Measurements from ENCODE around the gene NIPA2. TPM values are rescaled to one million over a fixed set of nuclear protein-coding genes. Genes with fewer than 3 reads are reported as not detected.

Gene NIPA2
- total RNA-seq, 1 donor = 69.1 TPM

GRCh38 chr15:22880981-22881738, 42.7 kb downstream of the NIPA2 start:
- no peak overlapping the region for H3K4me3 ChIP-seq (ENCODE audit: low read depth, low read length)
- DNase-seq (ENCODE audit: low read depth) = no peak
- TF ChIP-seq CTCF (IDR thresholded peaks at IDR 0.05; ENCODE audit: insufficient read depth, low read depth, low read length) = no peak

- DNase-seq (ENCODE audit: low read depth) = no peak
- no peak for TF ChIP-seq CTCF (IDR thresholded peaks at IDR 0.05; ENCODE audit: insufficient read depth, low read depth, low read length)
- no peak overlapping the region for H3K4me3 ChIP-seq (ENCODE audit: low read depth, low read length)
Measured at GRCh38 chr15:22881739-22882440, 43.4 kb downstream of the NIPA2 start.

- H3K4me3 ChIP-seq (ENCODE audit: low read depth, low read length) = no peak overlapping the region
- DNase-seq (ENCODE audit: low read depth) = no peak
- TF ChIP-seq CTCF (IDR thresholded peaks at IDR 0.05; ENCODE audit: insufficient read depth, low read depth, low read length) = no peak
Measured at GRCh38 chr15:22883196-22883595, 44.7 kb downstream of the NIPA2 start.

- H3K4me3 ChIP-seq (ENCODE audit: low read depth, low read length) = no peak overlapping the region
- DNase-seq (ENCODE audit: low read depth) = no peak
- TF ChIP-seq CTCF (IDR thresholded peaks at IDR 0.05; ENCODE audit: insufficient read depth, low read depth, low read length) = peak; percentile 33
Measured at GRCh38 chr15:22884344-22884743, 45.9 kb downstream of the NIPA2 start.

GRCh38 chr15:22885120-22885519, 46.7 kb downstream of the NIPA2 start:
- no peak overlapping the region for H3K4me3 ChIP-seq (ENCODE audit: low read depth, low read length)
- DNase-seq (ENCODE audit: low read depth) = no peak
- TF ChIP-seq CTCF (IDR thresholded peaks at IDR 0.05; ENCODE audit: insufficient read depth, low read depth, low read length) = no peak

- no peak overlapping the region for H3K4me3 ChIP-seq (ENCODE audit: low read depth, low read length)
- DNase-seq (ENCODE audit: low read depth) = peak; percentile 89
- TF ChIP-seq CTCF (IDR thresholded peaks at IDR 0.05; ENCODE audit: insufficient read depth, low read depth, low read length) = no peak
Measured at GRCh38 chr15:22887157-22887951, 48.9 kb downstream of the NIPA2 start.

Data from fibroblast of villous mesenchyme (primary cell).